CD4-positive, alpha-beta T cell treated with Interleukin-17A for 4 hours (primary cell): ENCODE results near the gene ZBTB20.
"Not testable (repeated sequence)": the region's sequence is repeated elsewhere in the genome, so short reads cannot be mapped to it uniquely, and the experiment has no call there.

Source experiments
- DNase-seq: peaks from one replicate; pipeline ENCODE4 v3.0.0-alpha.2; 2020; ENCODE audit warnings: mixed read lengths

The ZBTB20 gene

DNA sequence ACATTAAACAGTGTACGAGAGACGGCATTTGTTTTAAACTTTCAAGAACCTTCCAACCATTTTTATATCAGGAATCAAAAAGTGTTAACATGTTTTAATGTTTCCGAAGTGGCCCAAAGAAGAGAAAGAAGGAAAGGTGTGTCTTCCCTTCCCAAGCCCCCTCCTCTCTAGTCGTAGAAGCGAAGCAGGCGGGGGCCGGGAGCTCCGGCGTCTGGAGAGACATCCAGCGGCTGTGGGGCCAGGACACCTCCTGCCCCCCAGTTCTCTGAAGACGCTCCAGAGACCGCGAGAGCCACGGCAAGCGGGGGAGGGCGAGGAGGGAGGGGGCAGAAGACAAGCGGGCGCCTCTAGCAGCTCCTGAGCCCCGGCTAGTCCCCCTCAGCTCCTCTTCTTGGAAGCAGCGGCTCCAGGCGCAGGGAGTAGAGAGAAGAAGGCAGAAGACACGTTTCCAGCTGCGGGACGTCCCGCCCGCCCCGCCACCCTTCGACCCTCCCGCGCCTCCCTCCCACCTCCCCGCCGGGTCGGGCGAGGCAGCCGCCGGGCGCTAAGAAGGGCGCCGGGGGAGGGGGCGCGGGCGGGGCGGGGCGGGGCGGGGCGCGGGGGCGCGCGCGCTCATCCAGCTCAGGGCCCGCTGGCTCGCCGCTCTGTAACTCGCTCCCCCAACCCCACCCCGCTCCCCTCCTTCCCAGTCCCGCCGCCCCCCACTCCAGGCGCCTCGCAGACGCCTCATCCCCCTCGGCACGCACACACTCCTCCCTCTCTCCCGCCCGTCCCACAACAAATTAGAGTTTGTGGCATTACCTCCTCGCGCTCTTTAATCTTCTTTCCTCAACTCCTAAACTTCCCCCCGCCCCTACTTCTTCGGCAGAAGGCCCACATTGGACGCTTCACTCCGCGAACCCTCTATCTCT, at the start of gene ZBTB20:
Gene ZBTB20 (minus strand): TSS at position 871 of the 911 bp plus-strand sequence.
- DNase-seq = peak; percentile 80

DNA sequence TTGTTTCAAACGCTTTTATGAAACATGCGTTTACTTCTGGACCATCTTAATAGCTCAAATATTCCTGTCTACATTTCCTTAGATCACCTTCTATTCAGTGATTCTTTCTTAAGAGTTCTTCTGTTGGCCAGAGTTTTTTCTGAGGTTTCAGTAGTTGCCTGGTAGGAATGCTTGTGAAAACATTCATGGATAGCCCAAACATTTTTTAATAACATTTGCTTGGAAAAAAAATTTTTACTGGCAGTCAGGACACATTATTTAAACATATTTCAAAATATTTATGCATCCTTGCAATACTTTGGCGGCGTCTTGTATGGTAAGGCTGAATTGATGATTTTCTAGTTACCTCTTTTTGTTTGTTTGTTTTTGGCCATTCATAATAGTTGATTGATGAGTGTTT, 47.4 kb upstream of the ZBTB20 start:
- DNase-seq = no peak

DNA sequence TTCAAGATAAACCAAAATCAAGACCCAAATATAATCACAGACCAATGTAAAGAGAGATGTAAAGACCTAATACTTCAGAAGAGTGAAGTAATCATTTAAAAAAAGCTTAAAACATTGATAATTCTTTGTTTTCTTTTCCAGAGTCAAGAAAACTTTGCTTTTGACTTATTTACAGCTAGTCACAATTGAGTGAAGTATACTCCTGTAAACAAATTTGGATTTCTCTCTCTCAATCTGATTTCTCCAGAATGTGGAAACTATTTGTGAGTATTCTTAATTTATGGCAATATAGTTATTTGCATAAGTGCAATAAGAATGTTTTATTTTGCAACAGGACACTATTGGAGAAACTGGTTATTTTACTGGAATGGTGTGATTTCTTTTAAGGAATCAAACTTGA, 43.7 kb upstream of the ZBTB20 start:
- no peak for DNase-seq

DNA sequence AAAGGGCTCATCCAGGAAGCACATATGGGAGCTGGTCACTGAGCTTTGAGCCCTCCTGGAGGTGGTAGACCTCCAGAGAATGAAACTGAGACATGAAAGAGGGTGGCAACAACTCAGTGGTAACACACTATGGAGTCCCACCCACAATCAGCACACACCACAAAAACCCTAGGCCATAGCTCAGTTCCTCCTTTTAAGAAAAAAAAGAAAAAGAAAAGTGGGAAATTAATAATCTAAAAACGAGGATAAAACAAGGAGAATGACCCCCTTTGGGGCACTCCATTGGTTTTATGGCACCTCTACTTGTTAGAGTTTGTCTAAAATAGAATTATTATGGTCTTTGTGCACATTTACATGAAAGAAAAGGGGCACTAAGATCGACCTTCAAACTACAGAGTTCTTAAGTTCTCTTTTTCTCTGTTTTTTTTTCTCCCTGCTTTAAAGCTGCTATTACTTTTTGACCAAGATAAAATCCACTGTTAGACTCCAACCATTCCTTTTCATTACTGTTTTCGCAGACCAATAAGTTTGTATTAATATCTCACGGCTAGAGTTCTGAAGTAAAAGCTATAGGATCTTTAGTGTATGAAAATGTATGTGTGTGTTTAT, 40.2 kb upstream of the ZBTB20 start:
- no peak for DNase-seq

- no peak for DNase-seq
These were observed 39.5 kb upstream of the ZBTB20 start for GRCh38 chr3:115186351-115187148.

DNA sequence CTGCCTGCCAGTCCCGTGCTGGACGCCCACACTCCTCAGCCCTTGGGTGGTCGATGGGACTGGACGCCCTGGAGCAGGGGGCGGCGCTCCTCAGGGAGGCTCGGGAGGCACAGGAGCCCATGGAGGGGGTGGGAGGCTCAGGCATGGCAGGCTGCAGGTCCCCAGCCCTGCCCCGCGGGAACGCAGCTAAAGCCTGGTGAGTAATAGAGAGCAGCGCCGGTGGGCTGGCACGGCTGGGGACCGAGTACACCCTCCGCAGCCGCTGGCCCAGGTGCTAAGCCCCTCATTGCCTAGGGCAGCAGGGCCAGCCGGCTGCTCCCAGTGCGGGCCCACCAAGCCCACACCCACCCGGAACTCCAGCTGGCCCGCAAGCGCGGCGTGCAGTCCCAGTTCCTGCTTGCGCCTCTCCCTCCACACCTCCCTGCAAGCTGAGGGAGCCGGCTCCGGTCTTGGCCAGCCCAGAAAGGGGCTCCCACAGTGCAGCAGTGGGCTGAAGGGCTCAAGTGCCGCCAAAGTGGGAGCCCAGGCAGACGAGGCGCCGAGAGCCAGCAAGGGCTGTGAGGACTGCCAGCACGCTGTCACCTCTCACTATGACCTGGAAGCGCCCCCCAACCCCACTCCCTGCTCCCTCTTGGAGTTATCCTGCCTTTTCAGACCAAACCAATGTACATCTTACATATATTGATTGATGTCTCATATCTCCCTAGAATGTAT, 37.9 kb upstream of the ZBTB20 start:
- DNase-seq = not testable (repeated sequence)

DNA sequence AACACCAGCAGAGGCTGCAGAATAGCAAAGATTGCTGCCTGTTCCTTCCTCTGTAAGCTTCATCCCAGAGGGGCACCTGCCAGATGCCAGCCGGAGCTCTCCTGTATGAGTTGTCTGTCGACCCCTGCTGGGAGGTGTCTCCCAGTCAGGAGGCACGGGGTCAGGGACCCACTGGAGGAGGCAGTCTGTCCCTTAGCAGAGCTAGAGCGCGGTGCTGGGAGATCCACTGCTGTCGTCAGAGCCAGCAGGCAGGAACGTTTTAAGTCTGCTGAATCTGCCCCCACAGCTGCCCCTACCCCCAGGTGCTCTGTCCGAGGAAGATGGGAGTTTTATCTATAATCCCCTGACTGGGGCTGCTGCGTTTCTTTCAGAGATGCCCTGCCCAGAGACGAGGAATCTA, 31.8 kb upstream of the ZBTB20 start:
- DNase-seq = not testable (repeated sequence)

- DNase-seq = no peak
These were observed 22.7 kb upstream of the ZBTB20 start for GRCh38 chr3:115169808-115170207.

DNA sequence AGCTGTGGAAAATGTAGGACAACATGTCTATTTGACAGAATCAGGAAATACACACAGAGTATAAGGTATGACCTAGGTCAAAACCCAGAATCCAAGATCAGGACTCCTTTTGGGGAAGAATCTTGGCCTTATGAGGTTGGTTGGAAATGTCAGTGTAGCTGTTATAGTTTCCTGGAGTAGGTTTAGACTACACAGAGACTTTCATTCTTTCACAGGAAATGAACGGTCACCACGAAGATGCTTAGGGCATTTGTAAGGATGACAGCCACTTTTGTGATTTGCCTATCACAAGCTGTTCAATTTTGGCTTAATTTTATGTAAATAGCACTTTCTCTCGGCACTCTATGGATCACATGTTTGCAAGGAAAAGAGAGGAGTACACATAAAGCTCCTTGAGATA, 18.6 kb upstream of the ZBTB20 start:
- peak; percentile 15 for DNase-seq

DNA sequence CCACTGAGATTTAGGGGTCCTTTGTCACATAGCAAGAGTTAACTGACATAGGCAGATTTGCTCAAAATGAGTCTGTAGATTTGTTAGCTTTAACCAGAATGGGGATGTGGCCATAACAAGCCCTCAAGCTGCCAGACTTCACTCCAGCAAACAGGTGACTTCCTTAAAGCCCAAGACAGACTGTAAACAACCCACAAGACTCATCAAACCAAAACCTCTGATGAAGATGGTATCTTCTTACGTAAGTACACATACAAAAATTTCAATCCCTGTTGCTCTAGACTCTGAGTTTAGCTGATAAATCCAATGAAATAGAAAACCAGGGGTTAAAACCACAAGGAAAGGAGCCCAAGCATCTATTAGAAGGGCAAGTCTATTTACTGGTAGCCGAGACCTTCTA, 18.2 kb upstream of the ZBTB20 start:
- peak; percentile 46 for DNase-seq

DNA sequence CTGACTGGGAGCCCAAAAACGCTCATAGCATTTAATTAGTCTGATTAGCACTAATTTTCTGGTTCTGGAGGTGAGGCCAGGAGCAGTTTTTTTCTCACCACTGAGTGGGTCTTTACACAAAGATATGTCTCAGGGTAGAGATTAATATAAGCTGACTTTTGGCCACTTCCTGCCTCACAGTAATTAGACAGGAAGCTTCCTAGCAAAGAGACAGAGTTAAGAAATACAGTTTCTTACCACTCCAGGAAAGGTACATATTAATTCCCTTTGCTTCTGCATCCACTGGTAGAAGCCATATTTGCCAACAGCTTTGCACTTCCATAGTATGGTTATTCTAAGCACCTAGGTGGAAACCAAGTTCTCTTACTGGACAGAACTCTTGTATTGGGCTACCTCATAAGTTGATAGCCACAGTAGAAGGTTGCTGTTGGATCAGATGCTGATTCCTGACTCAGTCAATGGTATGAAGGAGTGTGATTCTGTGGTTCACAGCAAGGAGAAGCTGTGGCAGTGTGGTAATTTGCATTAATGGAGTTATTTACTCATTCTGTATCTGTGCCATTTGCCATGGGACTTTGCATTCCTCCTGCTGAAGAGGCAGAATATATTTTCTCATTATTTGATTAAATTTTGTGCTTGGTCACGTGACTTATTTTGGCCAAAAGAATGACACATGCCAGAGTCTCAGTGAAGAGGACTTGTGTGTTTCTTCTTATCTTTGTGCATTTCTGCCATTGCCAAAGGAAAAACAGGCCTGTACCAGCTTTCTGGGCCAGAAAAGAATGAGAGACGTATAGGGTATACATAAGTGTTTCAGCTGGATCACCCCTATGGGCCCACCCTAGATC, 17.5 kb upstream of the ZBTB20 start:
- no peak for DNase-seq

- no peak for DNase-seq
These were observed 15.7 kb upstream of the ZBTB20 start for GRCh38 chr3:115162759-115163158.

DNA sequence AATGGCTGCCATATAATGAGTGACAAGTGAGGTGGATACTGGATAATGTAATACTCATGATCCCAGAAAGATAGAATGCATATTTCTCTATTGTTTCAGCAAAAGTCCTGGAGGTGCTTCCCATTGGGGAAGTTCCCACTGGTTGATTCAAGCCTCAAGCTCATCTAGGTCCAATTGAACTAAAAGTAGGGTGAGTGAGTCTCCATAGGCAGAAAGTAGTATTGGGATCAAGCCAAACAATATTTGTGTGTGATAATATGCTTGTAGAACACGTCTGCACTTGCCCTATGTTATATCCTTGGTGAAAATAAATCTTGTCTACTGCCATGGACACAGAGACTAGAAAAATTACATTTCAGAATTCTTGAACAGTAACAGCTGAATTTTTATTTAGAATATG, 14.8 kb upstream of the ZBTB20 start:
- DNase-seq = no peak

DNA sequence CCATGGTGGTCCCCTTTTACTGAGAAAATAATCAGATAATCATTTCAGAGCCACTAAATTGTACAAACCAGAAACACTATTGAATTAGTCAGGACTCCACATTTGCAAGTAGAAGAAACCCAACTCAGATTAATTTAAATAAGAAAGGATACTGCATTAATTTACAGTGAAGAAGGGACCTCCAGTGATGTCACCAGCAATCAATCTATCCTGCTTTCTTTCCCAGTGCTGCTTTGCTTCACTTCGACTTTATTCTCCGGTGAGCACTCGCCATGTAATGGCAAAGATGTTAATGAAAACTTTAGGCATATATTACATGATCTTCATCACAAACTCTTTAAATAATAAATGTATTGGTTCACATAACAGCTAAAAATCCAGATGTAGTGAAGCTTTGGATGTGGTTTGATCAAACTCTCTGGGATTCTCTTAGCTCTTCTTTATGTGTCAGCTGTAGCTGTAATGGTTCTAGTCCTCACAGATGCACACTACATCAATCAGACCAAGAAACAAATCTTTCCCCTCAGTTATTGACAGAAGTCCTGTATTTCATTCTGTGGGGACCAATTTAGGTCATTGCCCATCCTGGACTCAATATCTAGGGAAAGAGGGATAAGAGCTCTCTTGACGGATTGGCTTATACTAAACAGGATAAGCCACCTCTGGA, 14.2 kb upstream of the ZBTB20 start:
- no peak for DNase-seq

- no peak for DNase-seq
These were observed 13.2 kb upstream of the ZBTB20 start for GRCh38 chr3:115160295-115160694.

DNA sequence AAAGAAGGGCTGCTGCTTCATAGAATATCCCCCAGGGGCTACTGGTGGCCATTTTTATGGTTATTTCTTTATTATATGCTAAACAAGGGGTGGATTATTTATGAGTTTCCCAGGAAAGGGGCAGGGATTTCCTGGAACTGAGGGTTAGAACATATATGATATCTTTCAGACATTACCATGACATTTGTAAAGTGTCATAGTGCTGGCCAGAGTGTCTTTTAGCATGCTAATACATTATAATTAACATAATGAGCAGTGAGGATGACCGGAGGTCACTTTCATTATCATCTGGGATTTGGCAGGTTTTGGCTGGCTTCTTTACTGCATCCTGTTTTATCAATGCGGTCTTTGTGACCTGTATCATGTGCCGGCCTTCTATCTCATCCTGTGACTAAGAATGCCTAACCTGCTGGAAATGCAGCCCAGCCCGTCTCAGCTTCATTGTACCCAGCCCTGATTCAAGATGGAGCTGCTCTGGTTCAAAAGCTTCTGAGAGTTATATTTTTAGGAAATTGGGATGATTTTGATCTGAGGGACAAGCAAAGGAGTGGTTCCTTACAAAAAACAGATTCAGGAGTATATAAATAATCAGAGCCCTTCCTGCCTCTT, 9.1 kb upstream of the ZBTB20 start:
- no peak for DNase-seq

DNA sequence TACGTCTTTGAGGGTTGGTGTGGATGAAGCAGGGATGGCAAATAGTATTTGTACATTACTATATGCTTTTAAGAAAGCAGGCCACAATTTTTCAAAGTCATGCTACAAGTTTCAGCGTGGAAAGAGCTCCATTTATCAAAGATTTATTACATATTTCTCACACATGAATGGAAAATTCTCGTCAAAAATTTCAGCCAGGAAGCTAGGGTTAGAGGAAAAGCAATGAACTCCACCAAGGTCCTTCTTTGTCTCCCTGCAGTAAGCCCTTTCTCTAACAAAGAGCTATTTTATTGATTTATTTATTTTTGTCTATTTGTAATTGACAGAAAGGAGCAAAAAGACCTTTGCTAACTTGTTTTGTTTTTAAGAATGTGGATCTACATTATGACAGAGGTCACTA, 7.5 kb upstream of the ZBTB20 start:
- no peak for DNase-seq

DNA sequence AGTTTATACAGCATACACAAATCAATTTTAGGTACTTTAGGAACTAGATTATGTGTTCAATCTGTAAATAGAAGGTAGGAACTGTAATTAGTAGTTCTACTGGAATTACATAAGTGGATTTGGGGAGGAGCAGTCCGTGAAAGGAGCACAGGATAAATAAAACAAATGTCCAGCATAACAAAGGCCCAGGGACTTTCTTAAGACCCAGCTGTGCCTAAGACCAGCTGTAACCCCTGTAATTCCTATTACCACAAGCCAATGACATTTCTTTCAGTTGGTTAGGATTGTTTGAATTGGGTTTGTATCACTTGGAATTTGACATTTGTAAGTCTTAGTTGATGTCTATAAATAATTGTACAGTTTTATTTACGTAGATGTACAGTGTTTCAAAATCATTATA, 4.8 kb upstream of the ZBTB20 start:
- DNase-seq = no peak

DNA sequence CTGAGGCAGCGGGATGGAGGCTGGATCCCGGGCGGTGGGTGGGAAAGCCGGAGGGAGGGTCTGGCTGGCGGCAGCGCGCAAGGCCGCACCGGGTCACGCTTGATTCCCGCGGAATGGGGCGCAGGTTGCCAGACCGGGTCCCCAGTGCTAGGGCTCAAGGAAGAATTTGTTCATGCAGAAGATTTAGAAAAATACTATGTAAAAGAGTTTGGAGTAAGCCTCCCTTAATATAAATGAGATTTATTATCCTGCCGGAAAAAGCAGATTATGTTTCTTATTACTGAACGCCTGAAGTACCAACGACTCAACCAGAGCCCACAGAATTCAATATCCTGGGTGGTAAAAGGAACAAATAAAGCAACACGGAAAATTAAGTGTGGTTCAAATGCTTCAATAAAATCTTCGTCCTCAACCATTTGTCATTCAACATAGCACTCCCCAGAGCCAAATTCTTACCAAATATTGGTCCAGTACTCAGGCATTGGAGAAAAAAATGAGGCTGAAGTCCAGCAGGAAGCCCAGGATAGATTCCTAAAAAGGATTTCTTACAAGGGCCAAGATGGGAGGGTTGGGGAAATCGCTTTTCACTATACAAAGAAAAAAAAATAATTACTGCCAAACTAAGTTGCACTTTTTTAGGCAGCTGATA, 1.2 kb upstream of the ZBTB20 start:
- no peak for DNase-seq
